ENCODE data around the gene PKD1L1. TPM values are rescaled to one million over a fixed set of nuclear protein-coding genes. Genes with fewer than 3 reads are reported as not detected.
A peak's percentile ranks its signal among the peaks of the same experiment; 100 is the strongest.

Gene PKD1L1
- total RNA-seq, 2 donors from 2014 or later: 0.13 to 0.20 TPM

- WGBS, 2 experiments (ENCODE audit: insufficient coverage in 1 of 2, insufficient read length in 1 of 2): 89 to 91% methylated on average over 7 of the region's 7 CpGs
- DNase-seq: no peak
- TF ChIP-seq CTCF (conservative IDR thresholded peaks at IDR 0.05): no peak
- Histone ChIP-seq H3K27me3 (ENCODE audit: control insufficient read depth, insufficient read depth, low read length, poor library complexity, severe bottlenecking) (no peaks in the 10 kb centered on the region), H3K4me3 (ENCODE audit: low read length) (no peak overlapping the region), H3K36me3 (ENCODE audit: control insufficient read depth, insufficient read depth, low read length) (no peaks in the 10 kb centered on the region), H3K9me3 (ENCODE audit: control insufficient read depth, low read length) (no peaks in the 10 kb centered on the region), H3K27ac (ENCODE audit: low read depth, low read length) (no peak overlapping the region), H3K4me1 (ENCODE audit: control insufficient read depth, insufficient read depth, low read length) (no peaks in the 10 kb centered on the region), H3K9ac (ENCODE audit: extremely low read depth, low read length, poor library complexity, severe bottlenecking) (no peak overlapping the region)
- no peak overlapping the region for H3K4me3 Mint-ChIP-seq
- H3K36me3 Mint-ChIP-seq (ENCODE audit: low read depth): no peaks in the 10 kb centered on the region
- no peak overlapping the region for H3K27ac Mint-ChIP-seq
- no peaks in the 10 kb centered on the region for H3K4me1 Mint-ChIP-seq
- H3K9me3 Mint-ChIP-seq: no peaks in the 10 kb centered on the region
- no peaks in the 10 kb centered on the region for H3K27me3 Mint-ChIP-seq (ENCODE audit: insufficient read depth)
Observed at GRCh38 chr7:47806701-47807103, 141.6 kb downstream of the PKD1L1 start.

GRCh38 chr7:47804767-47805545, 143.3 kb downstream of the PKD1L1 start:
- peak; percentile 31 for DNase-seq
- Histone ChIP-seq H3K36me3 (ENCODE audit: control insufficient read depth, insufficient read depth, low read length) (no peaks in the 10 kb centered on the region), H3K9ac (ENCODE audit: extremely low read depth, low read length, poor library complexity, severe bottlenecking) (no peak overlapping the region), H3K27ac (ENCODE audit: low read depth, low read length) (no peak overlapping the region), H3K27me3 (ENCODE audit: control insufficient read depth, insufficient read depth, low read length, poor library complexity, severe bottlenecking) (no peaks in the 10 kb centered on the region), H3K4me1 (ENCODE audit: control insufficient read depth, insufficient read depth, low read length) (no peaks in the 10 kb centered on the region), H3K4me3 (ENCODE audit: low read length) (no peak overlapping the region), H3K9me3 (ENCODE audit: control insufficient read depth, low read length) (no peaks in the 10 kb centered on the region)
- no peaks in the 10 kb centered on the region for H3K36me3 Mint-ChIP-seq (ENCODE audit: low read depth)
- H3K4me1 Mint-ChIP-seq: no peaks in the 10 kb centered on the region
- H3K27me3 Mint-ChIP-seq (ENCODE audit: insufficient read depth): no peaks in the 10 kb centered on the region
- no peaks in the 10 kb centered on the region for H3K9me3 Mint-ChIP-seq
- H3K4me3 Mint-ChIP-seq: no peak overlapping the region
- 81 to 89% methylated on average over 5 to 6 of the region's 6 CpGs for WGBS, 2 experiments (ENCODE audit: insufficient coverage in 1 of 2, insufficient read length in 1 of 2)
- no peak overlapping the region for H3K27ac Mint-ChIP-seq
- no peak for TF ChIP-seq CTCF (conservative IDR thresholded peaks at IDR 0.05)

- Mint-ChIP-seq H3K9me3 (no peaks in the 10 kb centered on the region), H3K27ac (no peak overlapping the region), H3K36me3 (ENCODE audit: low read depth) (no peaks in the 10 kb centered on the region), H3K4me1 (no peaks in the 10 kb centered on the region), H3K4me3 (no peak overlapping the region), H3K27me3 (ENCODE audit: insufficient read depth) (no peaks in the 10 kb centered on the region)
- Histone ChIP-seq H3K9ac (ENCODE audit: extremely low read depth, low read length, poor library complexity, severe bottlenecking) (no peak overlapping the region), H3K4me1 (ENCODE audit: control insufficient read depth, insufficient read depth, low read length) (no peaks in the 10 kb centered on the region), H3K27ac (ENCODE audit: low read depth, low read length) (no peak overlapping the region), H3K36me3 (ENCODE audit: control insufficient read depth, insufficient read depth, low read length) (no peaks in the 10 kb centered on the region), H3K27me3 (ENCODE audit: control insufficient read depth, insufficient read depth, low read length, poor library complexity, severe bottlenecking) (no peaks in the 10 kb centered on the region), H3K4me3 (ENCODE audit: low read length) (no peak overlapping the region), H3K9me3 (ENCODE audit: control insufficient read depth, low read length) (no peaks in the 10 kb centered on the region)
- TF ChIP-seq CTCF (conservative IDR thresholded peaks at IDR 0.05): no peak
- DNase-seq: peak; percentile 20
- WGBS, 2 experiments (ENCODE audit: insufficient coverage in 1 of 2, insufficient read length in 1 of 2): 94 to 100% methylated on average over 1 to 4 of the region's 4 CpGs
Observed at GRCh38 chr7:47803846-47804245, 144.4 kb downstream of the PKD1L1 start.
